HCT116 (cell line): ENCODE data around the gene ACADVL. TPM values are rescaled to one million over a fixed set of nuclear protein-coding genes. Genes with fewer than 3 reads are reported as not detected.

Experiments
- ATAC-seq: fragments of 200-7000 bp; cut with Tn5 transposase; 2 replicates; pipeline ENCODE4 v1.9.1; 2020; ENCODE audit warnings: mild to moderate bottlenecking, moderate library complexity
- BruUV-seq: library from RNA; stranded (reverse); fragments of 400-500 nt; replicated peaks from 2 replicates; lab custom pipeline; 2021; lab: Mats Ljungman, UMichigan
- CTCF ChIA-PET: fragments of 300-600 bp; sonication (Branson Sonifier 250); formaldehyde crosslinking; loops from one replicate; lab custom pipeline; 2021; ENCODE audit warnings: antibody characterized with exemption; lab: Charles Lee
- POLR2A ChIA-PET: fragments of 300-600, 350-600 bp; sonication (Branson Sonifier 250); formaldehyde crosslinking; loops from one replicate; lab custom pipeline; 2021; ENCODE audit warnings: antibody characterized with exemption; lab: Charles Lee
- RAD21 ChIA-PET, 2 experiments: fragments of 300-600 bp; sonication (Branson Sonifier 250); formaldehyde crosslinking; loops; one replicate each; lab custom pipeline; 2023; ENCODE audit warnings: low total read pairs in 2 of 2; ENCODE audit not compliant: uncharacterized antibody in 2 of 2, unreplicated experiment in 2 of 2, low non-redundant PET in 1 of 2; lab: Charles Lee
- DNase-seq: peaks from one replicate; pipeline ENCODE4 v3.0.0-alpha.2; 2010; ENCODE audit warnings: low read depth, low spot score
- H2AFZ ChIP-seq: fragments of 200-600 bp; shearing (Covaris generic), sonication (generic); 2 replicates; pipeline ENCODE4 v1.6.1; 2017; ENCODE audit warnings: low read depth, mixed run types, mixed read lengths, antibody characterized with exemption, low read length; ENCODE audit not compliant: poor library complexity, severe bottlenecking
- H3K27ac ChIP-seq: 2 replicates; pipeline ENCODE4 v1.5.1; 2012; ENCODE audit warnings: low read depth, low read length
- H3K27me3 ChIP-seq: fragments of 200-600 bp; sonication (generic); 2 replicates; pipeline ENCODE4 v1.6.1; 2016; ENCODE audit warnings: mixed run types, low read length, mixed read lengths; ENCODE audit not compliant: insufficient read depth
- H3K36me3 ChIP-seq, 2 experiments: fragments of 200-500 bp in 1 of 2; fragments of 200-600 bp in 1 of 2; sonication (Bioruptor generic) in 1 of 2; sonication (generic) in 1 of 2; 2 replicates each; pipeline versions ENCODE4 v1.5.1 to v1.6.1; 2014 to 2016; ENCODE audit warnings: low read length in 2 of 2, inconsistent platforms in 1 of 2, mixed read lengths in 1 of 2, mixed run types in 1 of 2; ENCODE audit not compliant: insufficient read depth in 2 of 2, control insufficient read depth in 1 of 2
- H3K4me1 ChIP-seq, 2 experiments: fragments of 200-600 bp in 1 of 2; sonication (generic) in 1 of 2; 2 replicates each; pipeline versions ENCODE4 v1.5.1 to v1.6.1; 2012 to 2017; ENCODE audit warnings: low read length in 2 of 2, inconsistent platforms in 1 of 2, mild to moderate bottlenecking in 1 of 2, mixed read lengths in 1 of 2, mixed run types in 1 of 2, moderate library complexity in 1 of 2; ENCODE audit not compliant: insufficient read depth in 2 of 2, control insufficient read depth in 1 of 2
- H3K4me2 ChIP-seq: fragments of 200-600 bp; sonication (generic); 2 replicates; pipeline ENCODE4 v1.6.1; 2017; ENCODE audit warnings: mixed run types, low read length, mixed read lengths
- H3K4me3 ChIP-seq, 2 experiments: fragments of 200-600 bp in 1 of 2; sonication (generic) in 1 of 2; replicated peaks in 1 of 2; 2 replicates each; pipeline ENCODE4 v1.5.1; 2011 to 2016; ENCODE audit warnings: low read length in 2 of 2, control low read depth in 1 of 2, low read depth in 1 of 2, mild to moderate bottlenecking in 1 of 2, mixed read lengths in 1 of 2, mixed run types in 1 of 2
- H3K79me2 ChIP-seq: fragments of 200-600 bp; sonication (generic); 2 replicates; pipeline ENCODE4 v1.6.1; 2017; ENCODE audit warnings: mild to moderate bottlenecking, mixed run types, low read length, moderate library complexity, mixed read lengths; ENCODE audit not compliant: insufficient read depth
- H3K9ac ChIP-seq: fragments of 200-600 bp; sonication (generic); 2 replicates; pipeline ENCODE4 v1.6.1; 2016; ENCODE audit warnings: low read length, mixed read lengths
- H3K9me2 ChIP-seq: fragments of 200-600 bp; sonication (generic), shearing (Covaris generic); 2 replicates; pipeline ENCODE4 v1.6.1; 2017; ENCODE audit warnings: mixed run types, mild to moderate bottlenecking, moderate library complexity; ENCODE audit not compliant: insufficient read depth
- H3K9me3 ChIP-seq, 2 experiments: fragments of 200-500 bp in 1 of 2; fragments of 200-600 bp in 1 of 2; sonication (Bioruptor generic) in 1 of 2; sonication (generic) in 1 of 2; 2 replicates each; pipeline ENCODE4 v1.6.1; 2014 to 2017; ENCODE audit warnings: low read length in 2 of 2, mixed read lengths in 2 of 2, inconsistent platforms in 1 of 2, low read depth in 1 of 2, mild to moderate bottlenecking in 1 of 2, mixed run types in 1 of 2, moderate library complexity in 1 of 2; ENCODE audit not compliant: control insufficient read depth in 1 of 2, insufficient read depth in 1 of 2
- H4K20me1 ChIP-seq: fragments of 200-600 bp; sonication (generic), shearing (Covaris generic); 2 replicates; pipeline ENCODE4 v1.6.1; 2017; ENCODE audit warnings: mixed run types, mild to moderate bottlenecking, moderate library complexity; ENCODE audit not compliant: insufficient read depth
- CTCF ChIP-seq, 3 experiments: fragments of 200-600 bp in 1 of 3; sonication (generic) in 1 of 3; IDR thresholded peaks in 2 of 3; conservative IDR thresholded peaks in 1 of 3; 2 replicates each; pipeline ENCODE4 v1.5.1; 2012 to 2017; ENCODE audit warnings: low read depth in 2 of 3, low read length in 2 of 3, antibody characterized with exemption in 1 of 3, borderline replicate concordance in 1 of 3, control low read depth in 1 of 3, mild to moderate bottlenecking in 1 of 3, mixed read lengths in 1 of 3, mixed run types in 1 of 3, moderate library complexity in 1 of 3; ENCODE audit not compliant: insufficient read depth in 1 of 3
- EGR1 ChIP-seq: IDR thresholded peaks from 2 replicates; pipeline ENCODE4 v1.6.1; 2012; ENCODE audit warnings: low read depth
- EZH2 ChIP-seq: fragments of 200-600 bp; sonication (generic); IDR thresholded peaks from 2 replicates; pipeline ENCODE4 v1.6.1; 2017; ENCODE audit warnings: antibody characterized with exemption, mixed run types
- POLR2A ChIP-seq: IDR thresholded peaks from 2 replicates; pipeline ENCODE4 v1.7.0; 2011; ENCODE audit warnings: borderline replicate concordance; ENCODE audit not compliant: insufficient read depth, insufficient read length; ENCODE audit errors: extremely low read depth
- POLR2AphosphoS5 ChIP-seq: IDR thresholded peaks from 2 replicates; pipeline ENCODE4 v1.6.1; 2011; ENCODE audit warnings: mild to moderate bottlenecking, low read depth, low read length, moderate library complexity
- SP1 ChIP-seq: IDR thresholded peaks from 2 replicates; pipeline ENCODE4 v1.6.1; 2012; ENCODE audit warnings: low read depth
- TCF7L2 ChIP-seq: IDR thresholded peaks from 2 replicates; pipeline ENCODE4 v1.7.0; 2011; ENCODE audit warnings: borderline replicate concordance, inconsistent platforms; ENCODE audit not compliant: insufficient read depth, insufficient read length; ENCODE audit errors: extremely low read depth
- YY1 ChIP-seq: IDR thresholded peaks from 2 replicates; pipeline ENCODE4 v1.6.1; 2011; ENCODE audit warnings: low read length, low read depth, moderate library complexity, mild to moderate bottlenecking; ENCODE audit not compliant: insufficient replicate concordance; ENCODE audit errors: extremely low read depth
- ZFX ChIP-seq: fragments of 450-650 bp; IDR thresholded peaks from 2 replicates; pipeline ENCODE4 v1.6.1; 2017
- ZNF274 ChIP-seq: fragments of 200-500 bp; sonication (Bioruptor generic); IDR thresholded peaks from 2 replicates; pipeline ENCODE4 v1.6.1; 2014; ENCODE audit warnings: mild to moderate bottlenecking, low read depth, low read length, inconsistent platforms
- intact Hi-C: fragments of 100-400 bp; cut with micrococcal nuclease; formaldehyde crosslinking; loops from 2 replicates; pipeline ENCODE4 v1.10.0; 2022
- total RNA-seq: library from RNA; stranded (reverse); gene quantifications from one replicate; pipeline ENCODE4 v1.2.1, GENCODE V29; 2021; ENCODE audit not compliant: unreplicated experiment

ACADVL gene
- total RNA-seq, 1 experiment from 2014 or later: 554 TPM

GRCh38 chr17:7261379-7262191 lies 41.8 kb downstream of the ACADVL start:
- POLR2A ChIA-PET: interaction anchor here (1.1 kb wide), 2 partner anchors 24 to 71 kb away, joined by 3 to 7 read pairs; no protein-coding TSS in a partner anchor
- Histone ChIP-seq H3K9me2 (no peaks in the 10 kb centered on the region), H3K4me3 (peak overlapping the region; percentile 98 to 99), H3K4me2 (peak overlapping the region; percentile 90), H3K27me3 (no peaks in the 10 kb centered on the region), H3K9ac (peak overlapping the region; percentile 99), H3K36me3 (peaks cover 9 to 25% of the 10 kb centered on the region in 2 experiments), H3K79me2 (peaks cover 54% of the 10 kb centered on the region), H2AFZ (no peak overlapping the region), H3K27ac (peak overlapping the region; percentile 94), H4K20me1 (peaks cover 5% of the 10 kb centered on the region; the same call in 1 of the 2 replicates), H3K4me1 (peaks cover 39 to 62% of the 10 kb centered on the region in 2 experiments), H3K9me3 (no peaks in the 10 kb centered on the region)
- intact Hi-C loops: loop anchor here (1.0 to 10.0 kb wide), 4 partner anchors 9 to 173 kb away; partner anchors contain the start of genes ELP5, FGF11, SLC2A4 and TMEM102
- TSS peak; percentile 63 for BruUV-seq
- TF ChIP-seq SP1 (no peak), ZFX (peak; percentile 68)
- ATAC-seq (peak; percentile 5), DNase-seq (no peak)
- RAD21 ChIA-PET: no interaction called here
- CTCF ChIA-PET: no interaction called here

- DNase-seq (peak; percentile 93), ATAC-seq (peak; percentile 62)
- Histone ChIP-seq H3K4me3 (peak within 1 kb of the TSS; percentile 98 to 99), H3K9ac (peak within 1 kb of the TSS; percentile 99), H3K9me2 (no peaks in the 10 kb centered on the region), H2AFZ (no peak within 1 kb of the TSS), H3K9me3 (no peaks in the 10 kb centered on the region), H3K27ac (peak within 1 kb of the TSS; percentile 94), H3K4me2 (peak within 1 kb of the TSS; percentile 90), H3K79me2 (peaks cover 48% of the 10 kb centered on the region), H3K27me3 (no peaks in the 10 kb centered on the region), H3K4me1 (peaks cover 42 to 70% of the 10 kb centered on the region in 2 experiments), H3K36me3 (peaks cover 9 to 21% of the 10 kb centered on the region in 2 experiments), H4K20me1 (peaks cover 5% of the 10 kb centered on the region; the same call in 1 of the 2 replicates)
- no TSS peak for BruUV-seq
- ChIA-PET POLR2A (interaction anchor here (1.1 to 1.6 kb wide), 3 partner anchors 18 to 72 kb away, joined by 3 to 7 read pairs (median 6); partner anchors contain the start of gene SLC2A4), RAD21 (no interaction called here), CTCF (no interaction called here)
- intact Hi-C loops: loop anchor here (1.0 to 10.0 kb wide), 4 partner anchors 10 to 172 kb away; partner anchors contain the start of genes ELP5, FGF11, SLC2A4 and TMEM102
- TF ChIP-seq TCF7L2: no peak
- no peak for TF ChIP-seq ZNF274
- no peak for TF ChIP-seq EZH2
- peak in 2 of 3 experiments; percentile 25 to 42; a peak in 2 of 6 replicates for TF ChIP-seq CTCF (IDR thresholded peaks at IDR 0.05 in 2 of 3, conservative IDR thresholded peaks at IDR 0.05 in 1 of 3; ENCODE audit: borderline replicate concordance in 1 of 3, insufficient read depth in 1 of 3, low read depth in 2 of 3, low read length in 2 of 3)
- TF ChIP-seq ZFX: no peak
- TF ChIP-seq SP1: peak; percentile 88
- peak; percentile 96 for TF ChIP-seq POLR2A
- TF ChIP-seq YY1: peak; percentile 25
- peak; percentile 78 for TF ChIP-seq EGR1
- TF ChIP-seq POLR2AphosphoS5: peak; percentile 100
These were observed 42.6 kb downstream of the ACADVL start, which contains the start of gene CLDN7 for GRCh38 chr17:7262192-7262934. Gene CLDN7, minus strand, starts transcription at chr17:7262478. Its CDS starts 435 bp downstream, at chr17:7262043.
